Measurements from ENCODE around the gene EDARADD.

- TF ChIP-seq CTCF (IDR thresholded peaks at IDR 0.05) (no peak), REST (IDR thresholded peaks at IDR 0.05; ENCODE audit: insufficient read depth in 1 of 2, low read depth in 2 of 2, low read length in 1 of 2) (no peak), POLR2AphosphoS5 (IDR thresholded peaks at IDR 0.05; ENCODE audit: low read depth, low read length) (no peak), TCF7L2 (IDR thresholded peaks at IDR 0.05; ENCODE audit: low read depth, low read length) (0 out of 2 replicates have a peak, but pooled peaks have one; percentile 17), SIN3A (IDR thresholded peaks at IDR 0.05; ENCODE audit: borderline replicate concordance, insufficient read depth, low read depth, low read length) (no peak)
Observed at GRCh38 chr1:236403905-236404696, 10.0 kb downstream of the EDARADD start.
